Endothelial cell of umbilical vein (primary cell): ENCODE results near the gene GFOD1.
"Not testable (repeated sequence)": the region's sequence is repeated elsewhere in the genome, so short reads cannot be mapped to it uniquely, and the experiment has no call there.

Experiments used
- EZH2 ChIP-seq: IDR thresholded peaks from 2 replicates; pipeline ENCODE4 v1.6.1; 2012; ENCODE audit warnings: borderline replicate concordance, low read depth, mild to moderate bottlenecking, moderate library complexity, low read length, inconsistent platforms; ENCODE audit not compliant: severe bottlenecking
- GATA2 ChIP-seq: IDR thresholded peaks from 2 replicates; pipeline ENCODE4 v1.7.0; 2011; ENCODE audit warnings: low read depth, mild to moderate bottlenecking, moderate library complexity, mixed read lengths, low read length; ENCODE audit not compliant: insufficient read length, insufficient read depth
- MYC ChIP-seq: IDR thresholded peaks from one replicate; pipeline ENCODE4 v1.6.1; 2011; ENCODE audit warnings: mild to moderate bottlenecking, low read depth, low read length
- POLR2A ChIP-seq: IDR thresholded peaks from 2 replicates; pipeline ENCODE4 v1.6.1; 2012; ENCODE audit warnings: low read depth, mild to moderate bottlenecking, control low read depth, low read length
- TF ChIP-seq, protein P1 (sequence below), 2 donors: IDR thresholded peaks; 1 replicate in 1 of 2; 2 replicates in 1 of 2; pipeline ENCODE4 v1.5.1; 2011; ENCODE audit warnings: low read length in 2 of 2, mild to moderate bottlenecking in 2 of 2, moderate library complexity in 2 of 2, control low read depth in 1 of 2, inconsistent platforms in 1 of 2, low read depth in 1 of 2; ENCODE audit not compliant: insufficient read depth in 1 of 2; ENCODE audit errors: extremely low read depth in 1 of 2

DNA sequence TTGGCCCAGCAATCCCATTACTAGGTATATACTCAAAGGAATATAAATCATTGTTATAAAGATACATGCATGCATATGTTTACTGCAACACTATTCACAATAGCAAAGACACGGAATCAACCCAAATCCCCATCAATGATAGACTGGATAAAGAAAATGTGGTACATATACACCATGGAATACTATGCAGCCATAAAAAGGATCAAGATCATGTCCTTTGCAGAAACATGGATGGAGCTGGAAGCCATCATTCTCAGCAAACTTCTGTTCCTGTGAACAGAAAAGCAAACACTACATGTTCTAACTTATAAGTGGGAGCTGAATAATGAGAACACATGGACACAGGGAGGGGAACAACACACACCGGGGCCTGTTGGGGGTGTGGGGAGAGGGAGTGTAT, 27.1 kb downstream of the GFOD1 start:
- TF ChIP-seq, protein P1, sequence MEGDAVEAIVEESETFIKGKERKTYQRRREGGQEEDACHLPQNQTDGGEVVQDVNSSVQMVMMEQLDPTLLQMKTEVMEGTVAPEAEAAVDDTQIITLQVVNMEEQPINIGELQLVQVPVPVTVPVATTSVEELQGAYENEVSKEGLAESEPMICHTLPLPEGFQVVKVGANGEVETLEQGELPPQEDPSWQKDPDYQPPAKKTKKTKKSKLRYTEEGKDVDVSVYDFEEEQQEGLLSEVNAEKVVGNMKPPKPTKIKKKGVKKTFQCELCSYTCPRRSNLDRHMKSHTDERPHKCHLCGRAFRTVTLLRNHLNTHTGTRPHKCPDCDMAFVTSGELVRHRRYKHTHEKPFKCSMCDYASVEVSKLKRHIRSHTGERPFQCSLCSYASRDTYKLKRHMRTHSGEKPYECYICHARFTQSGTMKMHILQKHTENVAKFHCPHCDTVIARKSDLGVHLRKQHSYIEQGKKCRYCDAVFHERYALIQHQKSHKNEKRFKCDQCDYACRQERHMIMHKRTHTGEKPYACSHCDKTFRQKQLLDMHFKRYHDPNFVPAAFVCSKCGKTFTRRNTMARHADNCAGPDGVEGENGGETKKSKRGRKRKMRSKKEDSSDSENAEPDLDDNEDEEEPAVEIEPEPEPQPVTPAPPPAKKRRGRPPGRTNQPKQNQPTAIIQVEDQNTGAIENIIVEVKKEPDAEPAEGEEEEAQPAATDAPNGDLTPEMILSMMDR (IDR thresholded peaks at IDR 0.05; ENCODE audit: extremely low read depth in 1 of 2, insufficient read depth in 1 of 2, low read depth in 1 of 2, low read length in 2 of 2) = not testable (repeated sequence)
- TF ChIP-seq EZH2, POLR2A, MYC, GATA2: not testable (repeated sequence)
